Stimulated activated CD8-positive, alpha-beta memory T cell treated with anti-CD3 and anti-CD28 coated beads, Interleukin-12 subunit alpha, Interleukin-12 subunit beta, amount 100 ng/mL, for 1 hour (primary cell): ENCODE measurements around the gene KLF7.
A peak's percentile ranks its signal among the peaks of the same experiment; 100 is the strongest.

Experiments used
- DNase-seq: peaks from one replicate; pipeline ENCODE4 v3.0.0-alpha.2; 2020; ENCODE audit warnings: low read depth

Gene KLF7

DNA sequence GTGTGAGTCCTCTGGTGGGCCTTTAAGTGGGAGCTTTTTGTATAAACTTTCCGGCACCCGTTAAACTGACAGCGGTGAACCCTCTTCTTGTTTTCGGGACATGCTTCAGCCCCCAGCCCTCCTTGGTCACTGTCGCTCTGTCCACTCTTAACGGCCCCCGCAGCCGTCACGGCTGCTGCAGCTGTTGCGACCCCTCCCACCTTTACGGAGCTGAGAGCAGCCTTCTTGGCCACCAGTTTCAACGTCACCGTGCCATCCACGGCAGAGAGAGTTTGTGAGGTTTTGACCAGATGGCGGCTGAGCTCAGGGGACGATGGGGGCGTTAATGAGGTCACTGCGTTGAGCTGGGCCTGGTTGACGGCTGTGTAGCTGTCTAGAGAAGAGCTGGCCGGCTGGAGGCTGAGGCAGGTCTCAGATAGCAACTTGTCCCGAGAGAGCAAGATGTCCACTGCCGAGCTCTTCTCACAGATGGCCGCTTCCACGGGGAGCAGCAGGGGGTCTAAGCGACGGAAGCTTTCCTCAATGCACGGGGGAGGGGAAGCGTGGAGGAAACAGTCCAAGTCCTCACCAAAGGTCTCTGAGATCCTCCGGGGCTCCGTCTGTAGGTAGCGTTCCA, 41.9 kb downstream of the KLF7 start:
- DNase-seq: no peak

DNA sequence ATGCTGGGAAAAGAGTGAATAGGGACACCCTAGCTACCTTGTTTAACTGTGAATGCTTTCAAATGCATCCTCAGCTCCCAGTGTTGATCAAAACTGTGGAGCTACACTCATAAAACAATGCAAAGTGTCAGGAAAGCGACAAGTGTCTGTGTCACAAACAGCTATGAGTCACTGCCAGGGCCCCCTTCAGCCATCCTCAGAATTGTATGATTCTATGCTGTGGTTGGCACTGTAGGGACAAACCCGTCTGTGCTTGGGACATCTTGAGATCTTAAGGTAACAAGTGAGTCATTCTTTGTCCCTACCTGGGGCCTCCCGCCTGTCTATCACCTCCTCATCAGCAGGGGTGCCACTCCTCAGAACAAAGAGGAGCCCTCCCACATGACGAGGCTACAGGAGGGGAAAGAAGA, 42.4 kb downstream of the KLF7 start:
- peak; percentile 27 for DNase-seq

DNA sequence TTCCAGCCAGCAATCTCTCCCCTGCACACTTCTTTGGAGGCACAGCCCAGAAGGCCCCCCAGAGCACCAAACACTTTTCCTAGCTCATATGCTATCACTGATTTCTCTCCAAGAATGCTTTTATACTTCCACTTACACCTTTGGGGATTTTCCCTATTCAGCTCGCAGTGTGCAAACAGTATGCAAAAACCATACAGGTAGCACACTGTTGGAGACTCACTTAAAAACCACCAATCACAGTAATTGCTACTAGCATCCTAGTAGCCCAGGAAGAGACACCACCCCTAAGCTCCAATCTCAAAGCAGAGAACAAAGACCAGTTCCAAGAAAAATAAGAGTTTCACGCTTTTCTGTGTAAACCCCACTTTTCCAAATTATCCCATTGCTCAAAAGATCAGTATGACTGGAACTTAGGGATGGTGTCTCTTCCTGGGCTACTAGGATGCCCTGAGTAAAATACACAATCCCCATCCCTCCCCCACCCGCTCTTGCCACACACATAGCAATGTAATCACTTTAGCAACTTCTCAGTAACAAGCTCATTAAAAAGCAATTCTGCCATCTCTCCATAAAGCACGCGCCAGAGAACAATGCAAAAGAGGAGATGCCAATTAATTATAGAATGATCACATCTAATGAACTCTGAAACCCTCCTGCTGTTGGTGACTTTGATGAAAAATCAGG, 43.0 kb downstream of the KLF7 start:
- DNase-seq: no peak

DNA sequence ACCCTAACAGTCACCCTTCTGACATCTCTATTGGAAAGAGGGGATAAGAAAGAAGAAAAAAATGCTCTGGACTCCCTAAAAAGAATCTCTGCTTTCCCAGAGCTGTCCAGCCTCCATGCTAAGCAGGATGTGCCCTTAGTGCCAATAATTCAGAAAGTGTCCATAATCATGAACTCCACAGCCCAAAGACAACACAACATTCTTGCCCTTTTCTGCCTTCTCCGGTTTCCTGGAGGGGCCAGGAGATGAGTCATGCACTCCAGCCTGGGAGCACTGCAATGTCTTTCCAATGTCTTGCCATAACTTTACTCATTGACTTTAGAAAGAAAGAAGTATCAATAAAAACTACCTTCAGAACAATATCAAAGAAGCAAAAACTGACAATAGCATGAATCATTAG, 44.0 kb downstream of the KLF7 start:
- DNase-seq: no peak

DNA sequence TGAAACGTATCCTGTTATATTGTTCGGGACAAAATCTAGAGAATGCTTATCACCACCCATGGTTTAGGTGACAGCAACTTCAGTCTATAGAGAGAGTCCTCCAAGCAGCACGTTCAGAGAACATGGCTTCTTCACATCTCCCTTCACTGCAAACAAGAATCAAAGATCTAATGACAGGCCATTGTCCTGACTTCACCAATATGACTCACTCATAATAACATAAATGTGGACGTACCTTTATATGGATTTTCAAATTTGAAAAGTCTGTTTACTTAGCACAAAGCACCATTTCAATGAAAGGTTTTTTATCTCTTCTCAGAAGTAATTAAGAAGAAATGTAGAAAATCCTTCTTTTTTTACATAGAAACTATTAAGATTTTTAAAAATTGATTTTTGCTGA, 46.7 kb downstream of the KLF7 start:
- DNase-seq: no peak

DNA sequence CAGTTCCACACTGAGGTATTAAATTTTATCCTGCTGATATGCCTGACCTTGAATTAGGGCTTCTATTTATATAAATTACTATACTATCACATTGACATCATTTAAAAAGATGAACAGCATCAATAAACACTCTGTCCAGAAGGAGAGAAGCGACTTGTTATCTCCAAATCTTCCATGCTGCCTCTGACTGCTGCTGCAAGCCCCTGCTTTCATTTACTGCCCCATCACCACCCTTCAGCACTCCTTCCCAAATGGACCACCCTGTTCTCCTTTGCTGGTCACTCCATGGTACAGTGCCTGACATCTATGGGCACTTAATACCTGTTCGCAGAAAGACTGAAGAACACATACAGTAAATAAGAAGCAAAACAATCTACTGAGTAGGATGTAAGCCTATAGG, 48.1 kb downstream of the KLF7 start:
- no peak for DNase-seq

DNA sequence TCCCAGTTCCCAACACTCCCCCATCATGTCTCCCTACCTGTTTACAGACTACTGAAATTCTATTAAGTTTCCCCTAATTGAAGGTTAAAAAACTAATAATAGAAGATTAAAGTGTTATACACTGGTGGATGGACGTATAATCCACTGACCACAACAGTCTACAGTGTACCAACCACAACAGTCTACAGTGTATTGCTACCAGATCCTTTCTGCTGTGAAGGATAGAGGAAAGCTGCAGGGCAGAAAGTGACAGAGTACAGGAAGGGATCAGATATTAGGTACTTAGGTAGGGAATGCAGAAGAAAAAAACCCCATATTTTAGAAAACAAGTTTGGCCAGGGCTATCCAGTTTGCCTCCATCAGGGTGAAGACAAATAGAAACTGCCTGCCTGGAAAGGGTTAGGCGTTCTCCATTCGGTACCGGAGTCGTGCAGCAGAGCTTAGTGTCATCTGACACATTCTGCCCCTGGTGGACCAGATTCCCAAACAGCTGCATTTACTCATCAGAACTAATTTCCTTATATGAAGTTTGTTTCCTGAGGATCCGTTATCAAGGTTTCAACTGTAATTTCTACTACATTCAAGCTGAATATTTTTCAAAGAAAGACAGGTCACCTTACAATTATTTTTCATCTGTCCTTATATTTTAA, 49.9 kb downstream of the KLF7 start:
- DNase-seq: no peak

DNA sequence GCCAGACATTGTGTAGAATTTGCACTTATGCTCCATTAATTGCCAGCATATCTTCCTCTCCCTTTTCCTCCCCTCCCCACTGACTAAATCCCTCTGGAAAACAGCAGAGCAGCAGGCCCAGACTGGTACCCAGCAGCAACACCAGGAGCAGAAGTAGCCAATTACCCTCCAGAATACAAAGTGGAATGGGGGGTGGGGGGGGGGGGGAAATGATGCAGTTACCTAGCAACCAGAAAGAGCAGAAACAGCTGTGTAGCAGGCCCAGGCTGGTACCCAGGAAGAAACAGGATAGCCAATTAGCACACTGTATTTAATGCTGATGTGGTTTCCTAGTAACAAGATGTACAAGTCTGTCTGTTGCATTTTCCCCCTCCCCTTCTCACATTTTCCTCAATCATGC, 52.3 kb downstream of the KLF7 start:
- DNase-seq: no peak

DNA sequence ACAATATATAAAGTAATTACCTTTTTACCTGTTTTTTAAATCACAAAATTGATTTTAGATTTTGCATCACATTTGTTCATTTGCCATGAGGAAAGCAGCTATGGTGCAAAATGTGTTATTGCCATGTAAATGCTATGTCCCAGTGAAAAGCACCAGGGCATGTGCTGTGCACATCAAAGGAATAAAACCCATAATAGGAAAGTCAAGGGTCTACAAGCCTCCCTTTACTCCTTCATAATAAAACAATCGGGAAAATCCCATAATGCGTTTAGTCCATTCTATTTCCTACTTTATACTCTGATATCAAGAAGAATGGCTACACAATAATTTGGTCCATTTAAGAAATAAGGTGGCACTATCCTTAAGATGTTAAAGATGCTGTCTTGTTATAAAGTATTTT, 53.0 kb downstream of the KLF7 start:
- DNase-seq: no peak

DNA sequence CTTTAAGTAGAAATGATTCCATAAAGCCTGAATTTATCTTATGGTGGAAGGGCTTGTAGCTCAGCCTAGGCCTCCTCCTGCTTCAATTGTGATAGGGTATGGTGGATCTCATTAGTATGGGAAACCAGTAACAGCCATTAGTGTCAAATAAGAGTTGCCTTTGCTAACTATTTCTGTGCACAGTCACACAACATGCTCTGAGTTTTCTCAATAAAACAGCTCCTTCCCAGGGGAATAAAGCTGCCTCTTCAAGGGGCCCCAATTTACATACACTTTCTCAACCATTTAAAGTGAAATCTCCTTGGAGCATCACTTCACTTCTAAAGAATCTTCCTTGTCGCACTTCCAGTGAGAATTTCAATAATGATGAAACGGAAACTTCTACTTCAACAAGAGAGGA, 53.4 kb downstream of the KLF7 start:
- no peak for DNase-seq

DNA sequence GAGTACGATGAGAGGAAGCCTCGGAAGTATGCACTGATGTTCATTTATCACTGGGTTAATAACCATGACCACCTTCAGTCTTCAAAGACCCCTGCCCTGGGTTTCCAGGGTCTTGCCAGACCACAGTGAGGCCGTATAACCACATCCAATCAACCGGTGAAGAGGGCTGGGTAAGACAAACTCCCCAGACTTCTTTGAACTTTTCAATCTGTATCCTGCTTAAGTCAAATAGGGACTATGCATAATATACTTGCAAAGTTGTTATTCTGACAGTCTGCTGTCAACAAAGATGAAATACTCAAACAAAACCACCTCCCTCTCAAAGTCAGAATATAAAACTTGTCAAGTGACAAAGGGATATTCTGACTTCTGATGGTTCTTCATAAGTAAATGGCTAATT, 54.0 kb downstream of the KLF7 start:
- DNase-seq: no peak

DNA sequence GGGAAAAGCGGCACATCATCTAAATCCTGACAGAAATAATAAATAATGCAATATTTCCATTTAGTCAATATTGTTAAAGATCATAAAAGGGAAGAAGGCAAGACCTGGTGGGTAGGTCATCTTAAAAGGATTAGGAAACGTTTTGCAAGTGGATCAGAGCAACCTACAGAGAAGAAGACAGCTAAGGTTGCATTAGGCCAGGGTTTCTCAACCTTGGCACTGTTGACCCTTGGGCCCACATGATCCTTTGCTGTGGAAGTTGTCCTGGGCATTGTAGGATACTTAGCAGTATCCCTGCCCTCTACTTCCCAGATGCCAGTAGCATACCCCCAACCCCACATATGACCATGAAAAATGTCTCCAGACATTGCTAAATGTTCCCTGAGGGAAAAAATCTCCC, 55.0 kb downstream of the KLF7 start:
- no peak for DNase-seq

DNA sequence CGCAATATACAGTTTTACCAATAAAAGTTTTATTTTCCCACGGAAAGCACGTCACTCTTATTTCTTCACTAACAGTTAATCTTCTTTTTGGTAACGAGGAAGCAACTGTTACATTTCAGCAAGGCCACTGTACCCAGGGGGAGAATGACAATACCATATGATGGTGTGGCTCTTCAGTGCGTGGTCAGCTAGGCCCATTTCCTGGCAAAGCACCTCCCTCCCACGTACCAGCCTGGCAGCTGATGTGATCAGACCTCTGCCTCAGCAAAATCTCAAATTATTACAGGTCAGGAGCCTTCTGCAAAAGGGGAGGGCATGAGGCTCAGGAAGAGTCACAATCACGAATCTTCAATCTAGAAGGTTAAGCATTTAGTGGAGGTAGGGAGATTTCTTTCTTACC, 55.4 kb downstream of the KLF7 start:
- no peak for DNase-seq

DNA sequence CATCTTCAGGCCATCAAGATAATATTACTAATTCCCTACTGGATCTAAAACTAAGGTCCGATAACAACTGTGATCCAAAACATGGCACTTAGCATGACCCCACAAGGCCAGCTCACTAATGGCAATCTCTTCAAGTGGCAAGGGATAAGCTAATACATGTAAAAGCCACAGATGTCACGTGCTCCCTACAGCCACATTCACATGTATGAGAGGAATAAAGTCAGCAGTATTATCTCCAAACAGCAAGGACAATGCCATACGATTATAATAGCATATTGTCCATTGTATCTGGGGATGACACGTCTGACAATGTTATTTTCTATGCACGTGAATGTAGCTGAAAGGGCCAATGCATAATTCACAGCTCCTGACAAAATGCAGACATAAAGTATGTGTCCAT, 56.0 kb downstream of the KLF7 start:
- DNase-seq: no peak

DNA sequence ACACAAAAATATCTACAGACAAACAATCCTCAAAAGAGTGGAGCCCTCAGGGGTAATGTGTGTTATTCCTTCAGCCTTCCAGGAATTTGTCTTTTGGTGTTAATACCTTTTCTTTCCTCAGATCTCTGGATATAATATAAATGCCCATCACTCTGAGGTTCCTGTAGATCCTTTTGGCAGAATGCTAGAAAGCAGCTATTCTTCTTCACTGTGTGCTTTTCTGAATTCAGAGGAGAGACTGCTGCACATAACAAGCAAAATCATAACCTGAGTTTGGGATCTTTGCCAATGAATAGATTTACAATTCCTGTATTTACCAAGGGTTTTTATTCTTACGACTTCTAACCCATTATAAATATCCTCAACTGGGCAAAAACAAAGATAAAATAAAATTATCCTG, 57.3 kb downstream of the KLF7 start:
- no peak for DNase-seq

DNA sequence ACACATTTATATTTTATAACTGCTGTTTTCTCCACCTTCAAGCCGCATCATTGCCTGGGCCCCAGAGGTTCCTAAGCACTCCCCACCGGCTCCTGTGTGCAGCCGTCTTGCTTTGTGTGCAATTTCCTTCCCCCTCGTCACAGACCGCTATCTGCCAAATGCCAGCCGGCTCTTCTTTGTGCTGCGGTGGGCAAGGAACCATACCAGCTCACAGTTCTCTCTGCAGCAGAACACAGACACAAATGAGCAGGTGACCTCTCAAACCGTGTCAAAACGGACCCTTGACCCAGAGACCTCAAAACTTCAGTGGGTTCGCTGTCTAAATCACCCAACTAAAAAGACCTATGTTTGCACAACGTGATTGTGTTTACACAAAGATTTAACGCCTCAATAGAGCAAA, 58.2 kb downstream of the KLF7 start:
- DNase-seq: no peak

DNA sequence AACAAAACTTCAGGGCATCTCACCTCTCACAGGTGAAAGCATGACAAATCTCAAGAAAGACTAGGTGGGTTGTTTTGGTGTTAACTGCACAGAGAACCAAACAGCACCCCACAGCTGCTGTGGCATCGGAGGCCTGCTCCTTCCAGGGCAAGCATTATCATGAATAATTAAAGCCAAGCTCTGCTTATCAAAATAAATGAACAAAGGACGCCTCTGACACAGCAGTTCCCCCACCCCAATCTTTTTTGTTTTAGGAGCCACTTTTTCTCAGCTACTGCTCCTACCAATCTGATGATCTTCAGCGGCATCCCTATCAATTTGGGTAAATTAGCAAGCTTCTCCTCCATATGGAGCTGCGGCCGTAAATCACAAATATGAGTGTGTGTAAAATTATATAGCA, 58.6 kb downstream of the KLF7 start:
- no peak for DNase-seq

DNA sequence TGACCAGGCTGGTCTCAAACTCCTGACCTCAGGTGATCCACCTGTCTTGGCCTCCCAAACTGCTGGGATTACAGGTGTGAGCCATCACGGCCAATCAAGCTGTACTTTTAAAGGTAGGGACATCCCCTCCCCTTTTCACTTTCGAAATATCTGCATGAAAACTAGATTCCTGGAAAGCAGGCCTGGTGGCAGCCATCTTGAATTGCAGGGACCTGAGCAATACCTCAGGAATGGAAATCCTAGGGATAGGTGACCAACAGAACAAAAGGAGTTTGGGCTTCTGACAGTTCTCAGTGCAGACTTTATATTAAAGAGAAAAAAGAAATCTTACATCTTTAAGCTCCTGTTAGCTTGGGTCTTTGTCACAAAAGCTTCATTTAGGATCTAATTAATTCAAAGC, 62.6 kb downstream of the KLF7 start:
- DNase-seq: no peak

DNA sequence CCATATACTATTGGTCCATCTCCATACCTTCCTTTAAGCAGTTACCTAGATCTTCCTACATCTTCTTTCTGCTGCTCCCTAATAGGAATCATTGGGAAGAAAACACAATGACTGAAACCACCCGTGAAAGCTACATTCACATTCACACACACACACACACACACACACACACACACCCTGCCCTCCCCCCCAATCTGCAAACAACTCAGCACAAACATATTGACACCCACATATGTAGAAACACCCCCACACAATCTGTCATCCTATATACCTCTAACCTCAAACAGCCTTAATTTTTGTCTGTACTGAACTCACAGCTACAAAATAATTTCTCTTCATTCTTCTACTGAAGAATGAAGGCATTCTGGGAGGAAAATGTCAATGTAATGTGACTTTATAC, 63.8 kb downstream of the KLF7 start:
- no peak for DNase-seq

DNA sequence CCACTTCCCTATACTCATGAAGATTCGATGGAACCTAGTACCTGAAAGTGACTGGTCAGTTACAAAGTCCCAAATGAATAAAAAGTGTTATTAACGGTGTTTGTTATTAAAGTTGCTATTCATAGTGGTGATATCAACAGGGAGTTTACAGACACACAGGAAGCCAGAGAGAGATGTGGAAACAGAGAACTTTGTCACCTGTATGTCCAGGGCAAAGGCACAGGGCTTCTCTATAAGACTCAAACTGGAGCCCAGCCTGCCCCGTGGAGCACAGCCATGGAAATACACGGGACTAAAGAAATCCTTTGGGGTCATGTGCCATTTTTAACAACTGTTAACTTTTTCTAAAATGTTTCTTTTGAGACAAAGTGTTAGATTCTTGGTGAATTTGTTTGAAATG, 68.5 kb downstream of the KLF7 start:
- DNase-seq: no peak

DNA sequence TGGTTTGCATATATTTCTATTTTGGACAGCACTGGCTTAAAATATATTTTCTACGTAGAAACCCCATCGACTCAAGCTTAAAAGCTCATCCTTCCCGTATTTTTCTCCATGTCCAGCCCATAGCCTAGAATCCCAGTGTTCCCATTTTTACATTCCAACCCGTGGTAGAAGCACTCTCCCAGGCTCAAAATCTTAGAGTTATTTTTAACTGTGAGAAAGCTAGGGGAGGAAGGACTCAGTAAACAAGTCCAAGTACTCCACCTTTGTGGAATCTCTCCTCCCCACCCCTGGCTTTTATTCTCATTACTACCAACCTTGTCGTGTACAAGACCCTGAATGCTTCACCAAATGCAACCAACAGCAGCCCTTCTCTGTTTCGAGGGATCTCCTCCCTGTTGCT, 69.8 kb downstream of the KLF7 start:
- no peak for DNase-seq

DNA sequence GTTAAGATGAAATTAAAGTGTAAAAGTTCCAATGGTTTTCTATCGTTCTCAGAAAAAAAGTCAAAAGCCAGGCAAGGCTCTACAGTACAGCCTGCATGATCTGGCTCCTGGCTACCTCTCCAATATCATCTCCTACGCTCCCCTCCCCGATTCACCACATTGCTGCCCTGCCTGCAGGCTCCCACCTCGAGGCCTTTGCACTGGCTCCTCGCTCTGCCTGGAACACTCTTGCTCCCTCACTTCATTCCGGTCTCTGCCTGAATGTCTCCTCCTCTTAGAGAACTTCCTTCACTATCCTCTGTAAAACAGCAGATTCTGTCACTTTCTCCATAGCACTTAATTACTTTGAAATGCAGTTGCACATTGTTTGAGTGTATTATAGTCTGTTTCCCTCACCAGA, 72.5 kb downstream of the KLF7 start:
- no peak for DNase-seq

DNA sequence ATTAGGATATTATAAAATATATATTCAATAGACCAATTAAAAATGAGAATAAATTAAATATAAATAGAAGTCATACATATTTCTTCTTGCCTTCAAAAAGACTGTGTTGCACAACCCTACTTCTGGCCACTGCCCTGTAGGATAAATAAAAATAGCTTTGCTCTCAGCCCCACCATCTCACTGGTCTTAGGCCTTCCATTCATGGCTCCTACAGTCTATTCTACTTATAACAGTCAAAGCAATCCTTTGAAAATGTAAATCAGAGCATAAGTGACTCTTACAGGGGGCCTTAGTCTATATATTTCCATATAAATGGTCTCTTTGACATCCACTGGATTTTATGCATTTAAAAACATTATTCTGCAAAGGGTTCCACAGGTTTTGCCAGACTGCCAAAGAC, 72.9 kb downstream of the KLF7 start:
- no peak for DNase-seq

DNA sequence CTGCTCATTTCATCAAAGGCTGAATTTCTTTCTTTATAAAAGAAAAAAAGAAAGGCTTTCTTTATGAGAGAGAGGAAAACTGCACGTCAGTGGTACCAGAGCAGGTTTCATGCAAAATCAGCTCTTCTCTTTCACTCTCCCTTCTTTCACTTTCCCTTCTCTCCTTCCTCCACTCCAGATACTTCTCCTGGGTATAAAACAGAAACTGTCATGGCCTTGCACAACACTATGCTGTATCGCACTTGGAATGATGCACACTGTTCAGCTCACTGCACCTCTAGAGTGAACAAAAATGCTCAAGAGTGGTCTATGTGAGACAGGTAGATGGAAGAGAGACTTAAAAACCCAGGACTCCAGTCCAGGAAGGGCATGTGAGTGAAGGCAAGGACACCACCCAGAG, 73.8 kb downstream of the KLF7 start:
- no peak for DNase-seq
